CD4-positive, alpha-beta memory T cell (primary cell): Measurements from ENCODE around the gene GABRR2. TPM values are rescaled to one million over a fixed set of nuclear protein-coding genes. Genes with fewer than 3 reads are reported as not detected.

Experiments
- CTCF ChIA-PET: fragments of 350-600 bp; sonication (Branson Sonifier 250); formaldehyde crosslinking; loops from one replicate; lab custom pipeline; 2021; ENCODE audit warnings: inconsistent platforms; ENCODE audit not compliant: partially characterized antibody; lab: Charles Lee
- POLR2A ChIA-PET: fragments of 350-600 bp; sonication (Branson Sonifier 250); formaldehyde crosslinking; loops from one replicate; lab custom pipeline; 2021; ENCODE audit not compliant: partially characterized antibody; lab: Charles Lee
- DNase-seq, 5 donors: peaks; one replicate each; pipeline versions ENCODE4 v3.0.0 to v3.0.0-alpha.2; 2020 to 2022; ENCODE audit warnings: mixed read lengths in 1 of 5
- H3K27ac ChIP-seq: one replicate; pipeline ENCODE4 v1.7.0; 2013; ENCODE audit warnings: low read depth, low read length
- H3K27me3 ChIP-seq: 2 replicates; pipeline ENCODE4 v1.7.0; 2013; ENCODE audit warnings: mild to moderate bottlenecking, low read length, moderate library complexity; ENCODE audit not compliant: insufficient read depth
- H3K36me3 ChIP-seq: 2 replicates; pipeline ENCODE4 v1.7.0; 2013; ENCODE audit warnings: mild to moderate bottlenecking, low read length, moderate library complexity; ENCODE audit not compliant: insufficient read depth
- H3K4me1 ChIP-seq: 2 replicates; pipeline ENCODE4 v1.7.0; 2013; ENCODE audit warnings: mild to moderate bottlenecking, low read length, moderate library complexity; ENCODE audit not compliant: insufficient read depth
- H3K4me3 ChIP-seq, 2 donors: one replicate each; pipeline ENCODE4 v1.7.0; 2013; ENCODE audit warnings: low read length in 2 of 2, mild to moderate bottlenecking in 1 of 2
- H3K9me3 ChIP-seq, 2 donors: one replicate each; pipeline ENCODE4 v1.7.0; 2013; ENCODE audit warnings: low read length in 2 of 2, control low read depth in 1 of 2; ENCODE audit not compliant: control insufficient read depth in 1 of 2
- H3K27ac Mint-ChIP-seq, 7 donors: one replicate each; pipeline ENCODE4 v1.8.0; 2020 to 2021; ENCODE audit warnings: mixed read lengths in 7 of 7, mild to moderate bottlenecking in 6 of 7, inconsistent platforms in 3 of 7, moderate library complexity in 3 of 7
- H3K27me3 Mint-ChIP-seq, 2 donors: one replicate each; pipeline ENCODE4 v1.8.0; 2020 to 2021; ENCODE audit warnings: mixed read lengths in 2 of 2
- H3K36me3 Mint-ChIP-seq, 2 donors: one replicate each; pipeline ENCODE4 v1.8.0; 2020 to 2021; ENCODE audit warnings: mixed read lengths in 2 of 2, inconsistent platforms in 1 of 2, mild to moderate bottlenecking in 1 of 2
- H3K4me1 Mint-ChIP-seq, 4 donors: one replicate each; pipeline ENCODE4 v1.8.0; 2020 to 2021; ENCODE audit warnings: mixed read lengths in 4 of 4, mild to moderate bottlenecking in 1 of 4
- H3K4me3 Mint-ChIP-seq, 8 donors: one replicate each; pipeline ENCODE4 v1.8.0; 2020 to 2021; ENCODE audit warnings: mixed read lengths in 8 of 8, mild to moderate bottlenecking in 7 of 8, moderate library complexity in 6 of 8, inconsistent platforms in 3 of 8
- H3K9me3 Mint-ChIP-seq, 8 donors: one replicate each; pipeline ENCODE4 v1.8.0; 2020 to 2021; ENCODE audit warnings: mixed read lengths in 8 of 8, mild to moderate bottlenecking in 5 of 8, inconsistent platforms in 3 of 8, moderate library complexity in 1 of 8
- intact Hi-C: fragments of 100-400 bp; cut with micrococcal nuclease; formaldehyde crosslinking; loops from one replicate; pipeline ENCODE4 v1.15.1; 2023
- polyA plus RNA-seq, 2 donors: library from polyadenylated mRNA; unstranded; fragments of 300-500 nt; fragmentation: Illumina TruSeq; gene quantifications; one replicate each; pipeline ENCODE4 v1.2.3, GENCODE V29; 2021
- total RNA-seq, 2 experiments: library from RNA; stranded (reverse); gene quantifications; one replicate each; pipeline ENCODE4 v1.2.3, GENCODE V29; 2021

GABRR2 gene
- total and polyA plus RNA-seq, 4 experiments from 2014 or later = 0.10 to 1.7 (median 1.2) TPM; not detected in 1

- POLR2A ChIA-PET = no interaction called here
- CTCF ChIA-PET = no interaction called here
- H3K27me3 Mint-ChIP-seq = no peaks in the 10 kb centered on the region
Observed at GRCh38 chr6:89317067-89317466, 2.0 kb upstream of the GABRR2 start.

GRCh38 chr6:89314692-89315091 lies 407 bp downstream of the GABRR2 start:
- CTCF ChIA-PET = interaction anchor here (1.3 kb wide), 1 partner anchor 58 kb away, joined by 5 read pairs; no protein-coding TSS in a partner anchor
- no peak for DNase-seq
- POLR2A ChIA-PET = no interaction called here
- H3K9me3 ChIP-seq = no peaks in the 10 kb centered on the region
- H3K27ac ChIP-seq = no peak overlapping the region
- no peaks in the 10 kb centered on the region for H3K9me3 Mint-ChIP-seq
- H3K4me3 Mint-ChIP-seq = no peak overlapping the region
- H3K36me3 ChIP-seq = no peaks in the 10 kb centered on the region
- peaks cover 2 to 4% (median 4%) of the 10 kb centered on the region in 4 donors for H3K4me1 Mint-ChIP-seq
- peak overlapping the region in 1 of 7 donors; percentile 38 for H3K27ac Mint-ChIP-seq
- peaks cover 0 to 11% of the 10 kb centered on the region in 2 donors for H3K36me3 Mint-ChIP-seq
- H3K4me1 ChIP-seq = no peaks in the 10 kb centered on the region
- no peaks in the 10 kb centered on the region for H3K27me3 ChIP-seq
- H3K4me3 ChIP-seq = no peak overlapping the region
- intact Hi-C loops = no loop called here
- no peaks in the 10 kb centered on the region for H3K27me3 Mint-ChIP-seq

More at GRCh38 chr6:89317067-89317466, 2.0 kb upstream of the GABRR2 start:
- intact Hi-C loops = no loop called here
- no peaks in the 10 kb centered on the region for H3K36me3 ChIP-seq
- no peaks in the 10 kb centered on the region for H3K4me1 ChIP-seq
- H3K27me3 ChIP-seq = no peaks in the 10 kb centered on the region
- H3K4me3 Mint-ChIP-seq = no peak overlapping the region
- H3K27ac Mint-ChIP-seq = no peak overlapping the region
- H3K27ac ChIP-seq = no peak overlapping the region
- no peak for DNase-seq
- H3K4me1 Mint-ChIP-seq = peaks cover 4 to 6% (median 4%) of the 10 kb centered on the region in 4 donors
- H3K36me3 Mint-ChIP-seq = peaks cover 3 to 22% of the 10 kb centered on the region in 2 donors
- H3K9me3 Mint-ChIP-seq = no peaks in the 10 kb centered on the region
- no peak overlapping the region for H3K4me3 ChIP-seq
- no peaks in the 10 kb centered on the region for H3K9me3 ChIP-seq

GRCh38 chr6:89313006-89313405 lies 2.1 kb downstream of the GABRR2 start:
- Mint-ChIP-seq H3K9me3 (no peaks in the 10 kb centered on the region), H3K4me1 (peaks cover 4 to 6% (median 5%) of the 10 kb centered on the region in 4 donors), H3K36me3 (peaks cover 0 to 11% of the 10 kb centered on the region in 2 donors), H3K27ac (no peak overlapping the region), H3K4me3 (no peak overlapping the region), H3K27me3 (no peaks in the 10 kb centered on the region)
- Histone ChIP-seq H3K4me3 (no peak overlapping the region), H3K9me3 (no peaks in the 10 kb centered on the region), H3K27me3 (no peaks in the 10 kb centered on the region), H3K36me3 (no peaks in the 10 kb centered on the region), H3K4me1 (no peaks in the 10 kb centered on the region), H3K27ac (no peak overlapping the region)
- CTCF ChIA-PET = interaction anchor here (1.2 kb wide), 1 partner anchor 9 kb away, joined by 3 read pairs; no protein-coding TSS in a partner anchor
- no peak for DNase-seq
- POLR2A ChIA-PET = no interaction called here
- intact Hi-C loops = no loop called here

GRCh38 chr6:89311853-89312531 lies 3.1 kb downstream of the GABRR2 start:
- Histone ChIP-seq H3K4me1 (no peaks in the 10 kb centered on the region), H3K27me3 (no peaks in the 10 kb centered on the region), H3K27ac (no peak overlapping the region), H3K9me3 (no peaks in the 10 kb centered on the region), H3K4me3 (no peak overlapping the region), H3K36me3 (no peaks in the 10 kb centered on the region)
- H3K4me3 Mint-ChIP-seq = no peak overlapping the region
- H3K36me3 Mint-ChIP-seq = peaks cover 0 to 11% of the 10 kb centered on the region in 2 donors
- peak overlapping the region in 2 of 7 donors; percentile 52 to 83 for H3K27ac Mint-ChIP-seq
- CTCF ChIA-PET = interaction anchor here (0.6 to 2.0 kb wide), 4 partner anchors 10 to 279 kb away, joined by 3 to 6 read pairs (median 3); no protein-coding TSS in a partner anchor
- no peaks in the 10 kb centered on the region for H3K9me3 Mint-ChIP-seq
- intact Hi-C loops = no loop called here
- DNase-seq = no peak
- peaks cover 4 to 7% (median 5%) of the 10 kb centered on the region in 4 donors for H3K4me1 Mint-ChIP-seq
- H3K27me3 Mint-ChIP-seq = no peaks in the 10 kb centered on the region
- POLR2A ChIA-PET = interaction anchor here (1.6 kb wide), 1 partner anchor 14 kb away, joined by 4 read pairs; no protein-coding TSS in a partner anchor

GRCh38 chr6:89311530-89311852 lies 3.6 kb downstream of the GABRR2 start:
- Mint-ChIP-seq H3K4me3 (no peak overlapping the region), H3K27ac (peak overlapping the region in 1 of 7 donors; percentile 13), H3K4me1 (peaks cover 4 to 7% (median 5%) of the 10 kb centered on the region in 4 donors), H3K9me3 (no peaks in the 10 kb centered on the region), H3K27me3 (no peaks in the 10 kb centered on the region), H3K36me3 (peaks cover 0 to 11% of the 10 kb centered on the region in 2 donors)
- Histone ChIP-seq H3K27ac (no peak overlapping the region), H3K9me3 (no peaks in the 10 kb centered on the region), H3K36me3 (no peaks in the 10 kb centered on the region), H3K4me1 (no peaks in the 10 kb centered on the region), H3K4me3 (no peak overlapping the region), H3K27me3 (no peaks in the 10 kb centered on the region)
- intact Hi-C loops = no loop called here
- ChIA-PET POLR2A (interaction anchor here (1.6 kb wide), 1 partner anchor 13 kb away, joined by 4 read pairs; no protein-coding TSS in a partner anchor), CTCF (interaction anchor here (0.6 to 2.0 kb wide), 3 partner anchors 55 to 279 kb away, joined by 3 to 6 read pairs (median 3); no protein-coding TSS in a partner anchor)
- DNase-seq = no peak

GRCh38 chr6:89310929-89311328 lies 4.2 kb downstream of the GABRR2 start:
- POLR2A ChIA-PET = interaction anchor here (1.6 kb wide), 1 partner anchor 13 kb away, joined by 4 read pairs; no protein-coding TSS in a partner anchor
- no peak overlapping the region for H3K4me3 ChIP-seq
- CTCF ChIA-PET = interaction anchor here (1.5 to 2.0 kb wide), 2 partner anchors 55 to 61 kb away, joined by 3 to 6 read pairs; no protein-coding TSS in a partner anchor
- H3K4me3 Mint-ChIP-seq = no peak overlapping the region
- peaks cover 0 to 7% of the 10 kb centered on the region in 2 donors for H3K36me3 Mint-ChIP-seq
- no peak overlapping the region for H3K27ac ChIP-seq
- no peaks in the 10 kb centered on the region for H3K27me3 Mint-ChIP-seq
- H3K27me3 ChIP-seq = no peaks in the 10 kb centered on the region
- no peaks in the 10 kb centered on the region for H3K36me3 ChIP-seq
- no peak for DNase-seq
- no peaks in the 10 kb centered on the region for H3K9me3 ChIP-seq
- no peaks in the 10 kb centered on the region for H3K9me3 Mint-ChIP-seq
- H3K4me1 ChIP-seq = no peaks in the 10 kb centered on the region
- H3K27ac Mint-ChIP-seq = no peak overlapping the region
- peaks cover 4 to 7% (median 5%) of the 10 kb centered on the region in 4 donors for H3K4me1 Mint-ChIP-seq
- intact Hi-C loops = no loop called here
